NCI-H2107 treated with DMSO at 0.1 percent for 48 hours (cell line): ENCODE measurements around the gene NDUFAF2.
"Not testable (repeated sequence)": the region's sequence is repeated elsewhere in the genome, so short reads cannot be mapped to it uniquely, and the experiment has no call there.

Experiments used
- DNase-seq: peaks from one replicate; lab custom pipeline; 2025; ENCODE audit not compliant: unreplicated experiment; lab: John Stamatoyannopoulos, UW

NDUFAF2 gene

DNA sequence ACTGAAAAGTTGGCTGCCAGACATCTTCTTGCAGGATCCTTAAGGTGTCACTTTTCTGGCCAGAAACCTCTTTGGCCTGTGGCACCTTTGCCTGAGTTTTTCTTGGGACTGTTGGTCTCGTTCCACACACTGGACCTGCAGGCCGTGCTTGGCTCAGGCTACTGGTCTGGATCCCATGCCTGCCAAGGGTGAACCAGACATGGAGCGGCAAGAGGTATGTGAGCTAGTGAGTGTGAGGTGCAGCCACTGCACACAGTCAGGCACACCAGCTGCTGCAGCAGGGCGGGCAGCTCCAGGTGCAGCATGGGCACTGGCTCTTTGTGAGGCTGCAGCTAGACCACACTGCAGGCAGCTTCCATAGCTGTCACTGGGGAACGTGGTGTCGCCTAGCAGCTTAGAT is 47.9 kb downstream of the NDUFAF2 start:
- DNase-seq = no peak

GRCh38 chr5:60993425-60993824 is 48.4 kb downstream of the NDUFAF2 start:
- no peak for DNase-seq

- no peak for DNase-seq
Observed at GRCh38 chr5:60993875-60994571, 49.0 kb downstream of the NDUFAF2 start.

- DNase-seq = no peak
Observed at GRCh38 chr5:60996368-60996767, 51.4 kb downstream of the NDUFAF2 start.

- DNase-seq = no peak
Observed at GRCh38 chr5:60997721-60998120, 52.7 kb downstream of the NDUFAF2 start.

DNA sequence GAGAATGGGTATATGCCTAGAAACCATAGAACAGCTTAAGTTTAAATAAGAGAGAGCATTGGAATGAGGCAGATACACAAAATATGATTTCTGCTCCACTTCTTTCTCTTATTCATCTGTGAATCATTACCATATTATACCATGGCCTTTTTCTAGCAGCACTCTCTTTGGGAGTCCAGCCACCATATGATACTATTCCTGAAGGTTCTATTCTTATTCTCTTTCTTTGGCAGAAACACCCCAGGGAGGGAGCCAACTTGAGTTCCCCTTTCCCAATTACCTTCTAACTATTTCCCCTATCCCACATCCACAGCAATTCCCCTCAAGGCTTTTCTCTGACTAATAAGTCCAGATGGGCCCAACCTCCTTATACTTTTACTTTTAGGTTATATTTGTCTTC is 55.9 kb downstream of the NDUFAF2 start:
- DNase-seq = no peak

- no peak for DNase-seq
Observed at GRCh38 chr5:61001647-61002046, 56.6 kb downstream of the NDUFAF2 start.

- no peak for DNase-seq
Observed at GRCh38 chr5:61002611-61003355, 57.8 kb downstream of the NDUFAF2 start.

DNA sequence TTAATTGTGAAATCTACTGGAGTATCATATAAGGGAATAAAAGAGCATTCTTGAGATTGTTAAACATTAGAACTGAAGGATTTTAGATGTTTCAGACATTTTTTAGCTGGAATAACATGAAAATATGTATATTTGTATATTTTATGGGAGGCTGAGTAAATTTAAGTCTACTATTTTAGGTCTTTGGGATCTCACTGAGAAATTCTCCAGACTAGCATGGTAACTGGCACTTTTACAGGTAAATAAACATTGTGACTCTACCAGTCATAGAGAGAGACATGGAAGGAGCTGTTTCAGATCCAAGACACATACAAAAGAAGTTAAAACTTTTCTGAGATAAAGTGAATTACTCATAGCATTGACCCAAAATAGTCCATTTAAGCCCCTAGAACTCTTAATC is 59.4 kb downstream of the NDUFAF2 start:
- DNase-seq = no peak

GRCh38 chr5:61009907-61010306 is 64.9 kb downstream of the NDUFAF2 start:
- no peak for DNase-seq

DNA sequence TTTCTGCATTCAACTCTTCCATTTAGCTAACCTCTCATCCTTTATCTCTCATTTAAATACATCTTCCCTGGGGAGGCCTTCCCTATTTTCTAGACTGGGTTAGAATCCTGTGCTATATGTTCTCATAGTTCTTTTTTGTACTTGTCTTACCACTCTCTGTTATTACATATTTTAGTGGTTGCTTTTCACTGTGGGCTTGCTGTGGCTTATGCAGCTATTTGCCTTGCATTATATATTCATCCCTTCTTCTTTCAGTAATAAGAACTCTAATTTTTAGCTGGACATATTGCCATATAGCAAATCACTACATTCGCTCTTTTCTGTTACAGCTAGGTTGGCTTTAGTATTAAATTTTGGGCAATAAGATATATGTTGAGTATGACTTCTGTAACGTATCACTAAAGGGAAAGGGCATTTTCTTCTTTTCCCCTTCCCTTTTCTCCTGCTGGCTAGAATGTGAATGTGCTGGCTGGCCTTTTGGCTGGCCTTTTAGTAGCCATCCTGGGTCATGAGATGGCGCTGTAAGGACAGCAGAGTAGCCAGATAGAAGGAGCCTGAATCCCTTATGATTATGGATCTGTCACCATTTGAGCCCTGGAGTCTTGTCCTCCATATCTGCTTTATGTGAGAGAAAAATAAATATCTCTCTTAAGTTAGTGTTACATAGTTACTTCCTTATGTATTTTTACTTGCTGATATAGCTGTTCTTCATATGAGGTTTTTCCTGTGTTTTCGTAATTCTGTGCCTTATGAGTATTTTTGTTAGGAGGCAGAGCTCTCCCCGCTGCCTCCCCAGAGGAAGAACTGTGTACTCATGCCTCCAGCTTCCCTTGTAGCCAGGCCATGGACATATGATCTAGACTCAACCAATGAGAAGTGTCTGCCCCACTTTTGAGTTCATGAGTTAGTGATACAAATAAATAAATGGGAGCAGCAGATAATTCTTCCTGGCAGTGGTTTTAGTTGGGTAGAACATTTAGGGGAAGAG is 65.8 kb downstream of the NDUFAF2 start:
- DNase-seq = no peak

DNA sequence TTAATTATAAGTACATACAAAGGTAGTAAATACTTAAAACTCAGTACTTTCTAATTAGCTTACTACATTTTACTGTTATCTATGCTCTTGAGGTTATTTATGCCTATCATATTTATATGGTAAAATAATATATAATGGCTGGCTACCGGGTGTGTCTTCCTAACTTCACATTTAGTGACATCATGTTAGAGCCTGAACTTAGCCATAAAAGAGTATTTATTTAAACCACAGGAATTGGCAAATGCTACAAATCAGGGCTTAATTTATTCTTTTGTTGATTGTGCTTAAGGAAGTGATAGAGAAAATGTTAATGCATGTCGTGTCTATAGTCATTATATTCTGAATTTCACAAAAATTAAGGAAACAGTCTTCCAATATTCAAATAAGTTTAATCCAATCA is 73.1 kb downstream of the NDUFAF2 start:
- DNase-seq = no peak

DNA sequence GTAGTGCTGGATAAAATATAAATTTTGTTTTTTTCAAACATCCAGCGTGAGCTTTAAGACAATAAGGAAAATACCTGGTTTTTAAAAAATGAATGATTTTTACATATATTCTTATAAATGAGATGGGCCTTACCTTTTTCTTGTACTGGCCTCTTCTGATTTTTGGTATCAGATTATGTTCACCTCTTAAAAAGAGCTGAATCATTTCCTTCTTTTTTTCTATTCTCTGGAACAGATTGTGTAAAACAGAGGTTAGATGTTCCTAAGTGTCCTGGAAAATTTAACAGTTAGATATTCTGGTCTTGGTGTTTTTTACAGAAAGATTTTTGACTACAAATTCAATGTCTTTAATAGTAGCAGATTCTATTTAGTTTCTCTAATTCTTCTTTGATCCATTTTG is 74.6 kb downstream of the NDUFAF2 start:
- no peak for DNase-seq

DNA sequence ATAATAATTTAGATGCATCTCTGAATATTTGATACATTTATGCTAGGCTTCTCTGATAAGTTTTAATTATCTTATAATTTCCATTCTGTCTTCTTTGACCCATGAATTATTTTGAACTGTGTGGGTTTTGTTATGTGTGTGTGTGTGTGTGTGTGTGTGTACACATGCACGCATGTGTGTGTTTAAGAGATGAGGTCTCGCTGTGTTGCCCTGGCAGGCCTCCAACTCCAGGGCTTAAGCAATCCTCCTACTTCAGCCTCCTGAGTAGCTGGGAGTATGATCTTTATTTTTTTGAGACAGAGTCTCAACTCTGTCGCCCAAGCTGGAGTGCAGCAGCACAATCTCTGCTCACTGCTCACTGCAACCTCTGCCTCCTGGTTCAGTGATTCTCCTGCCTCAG is 75.4 kb downstream of the NDUFAF2 start:
- DNase-seq = no peak

GRCh38 chr5:61023131-61023530 is 78.1 kb downstream of the NDUFAF2 start:
- DNase-seq = no peak

- DNase-seq = no peak
Observed at GRCh38 chr5:61026004-61026403, 81.0 kb downstream of the NDUFAF2 start.

DNA sequence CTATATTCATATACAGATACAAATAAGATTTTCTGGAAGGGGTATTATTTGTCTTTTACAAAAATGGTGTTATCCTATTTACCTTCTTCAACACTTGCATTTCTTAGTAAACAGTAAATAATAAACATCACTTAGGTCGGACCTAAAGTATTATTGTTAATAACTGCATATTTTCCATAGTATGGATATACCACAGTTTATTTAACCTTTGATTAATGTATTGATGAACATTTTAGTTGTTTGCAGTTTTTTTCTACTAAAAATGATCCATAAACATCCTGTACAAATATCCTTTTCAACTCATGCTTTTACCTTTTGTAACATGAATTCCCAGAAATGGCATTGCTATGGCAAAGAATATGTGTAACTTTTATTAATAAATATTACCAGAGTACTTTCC is 83.4 kb downstream of the NDUFAF2 start:
- DNase-seq = no peak

DNA sequence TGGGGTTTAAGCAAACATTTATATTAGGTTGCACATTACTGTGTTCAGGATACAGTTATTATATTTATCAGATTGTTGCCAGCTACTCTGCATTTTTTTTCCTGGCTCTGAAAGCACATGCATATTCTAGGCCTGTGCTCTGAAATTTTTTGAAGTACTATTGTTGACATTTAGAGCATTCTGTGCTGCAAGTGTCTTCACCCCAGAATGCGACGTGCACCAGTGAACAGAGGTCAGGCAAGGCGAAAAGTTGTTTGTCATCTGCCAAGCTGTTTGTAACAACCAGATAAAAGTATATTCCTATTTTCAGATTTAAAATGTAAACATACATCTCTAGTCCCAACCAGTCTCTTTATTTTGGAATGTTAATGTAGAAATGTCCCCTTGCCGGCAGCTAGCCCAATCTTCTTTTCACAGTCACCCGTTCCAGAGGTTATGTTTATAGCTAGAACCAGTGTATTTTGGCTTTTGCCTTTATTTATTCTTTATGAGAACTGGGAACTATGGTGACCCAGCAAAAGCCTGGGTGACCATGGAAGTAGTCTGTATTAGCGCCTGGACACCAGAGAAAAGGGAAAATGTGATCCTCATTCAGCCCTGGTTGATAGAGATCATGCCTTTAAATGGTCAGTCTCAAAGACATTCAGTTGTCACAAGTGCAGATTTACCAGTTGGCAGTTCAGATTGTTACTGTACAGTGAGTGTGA is 84.6 kb downstream of the NDUFAF2 start:
- no peak for DNase-seq

DNA sequence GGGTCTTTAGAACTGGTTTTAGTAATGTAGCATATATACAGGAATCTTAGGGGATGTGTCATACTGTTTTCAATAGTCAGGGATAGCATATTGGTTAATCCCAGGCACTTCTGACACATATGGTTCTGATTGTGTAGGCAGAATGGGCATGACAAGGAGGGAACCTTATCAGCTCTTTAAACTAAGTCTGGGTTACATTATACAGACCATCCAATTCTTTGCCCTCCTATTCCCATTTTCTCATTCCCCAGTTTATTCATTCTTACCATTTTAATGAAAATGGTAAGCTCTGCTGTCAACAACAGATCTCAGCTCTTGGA is 85.1 kb downstream of the NDUFAF2 start:
- no peak for DNase-seq

DNA sequence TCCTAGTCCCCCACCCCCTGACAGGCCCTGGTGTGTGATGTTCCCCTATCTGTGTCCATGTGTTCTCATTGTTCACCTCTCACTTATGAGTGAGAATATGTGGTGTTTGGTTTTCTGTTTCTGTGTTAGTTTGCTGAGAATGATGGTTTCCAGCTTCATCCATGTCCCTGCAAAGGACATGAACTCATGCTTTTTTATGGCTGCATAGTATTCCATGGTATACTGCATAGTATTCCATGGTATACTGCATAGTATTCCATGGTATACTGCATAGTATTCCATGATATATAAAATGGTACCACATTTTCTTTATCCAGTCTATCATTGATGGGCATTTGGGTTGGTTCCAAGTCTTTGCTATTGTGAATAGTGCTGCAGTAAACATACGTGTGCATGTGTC is 86.3 kb downstream of the NDUFAF2 start:
- DNase-seq = not testable (repeated sequence)

- DNase-seq = no peak
Observed at GRCh38 chr5:61044545-61044944, 99.5 kb downstream of the NDUFAF2 start.
